ENCODE measurements around the gene UNC80.

UNC80 gene

DNA sequence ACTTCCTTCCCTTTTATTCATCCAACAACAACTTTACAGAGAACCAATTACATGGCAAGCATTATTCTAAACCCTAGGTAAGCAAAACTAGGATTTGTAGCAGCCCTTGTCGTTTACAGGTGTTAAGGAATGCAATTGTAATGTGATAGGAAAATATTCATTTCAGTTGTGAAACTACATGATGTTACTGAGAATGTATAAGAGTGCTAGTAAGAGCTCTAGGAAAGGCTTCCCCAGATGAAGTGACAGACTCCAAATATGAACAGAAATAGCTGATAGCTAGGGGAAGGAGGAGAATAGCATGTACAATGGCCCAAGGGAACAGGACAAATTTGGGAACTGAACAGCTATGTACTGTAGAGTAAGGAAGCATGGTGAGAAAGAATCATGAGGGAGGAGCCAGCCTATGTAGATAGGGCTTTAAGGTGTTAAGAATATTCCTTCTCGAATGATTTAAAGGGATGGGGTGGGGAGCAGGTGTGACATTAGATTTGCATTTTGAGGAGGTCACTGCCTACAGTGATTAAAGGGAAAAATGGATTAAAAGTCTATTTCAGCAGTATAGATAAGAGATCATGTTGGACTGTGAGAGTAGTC, 262.6 kb downstream of the UNC80 start:
- no peak for DNase-seq

DNA sequence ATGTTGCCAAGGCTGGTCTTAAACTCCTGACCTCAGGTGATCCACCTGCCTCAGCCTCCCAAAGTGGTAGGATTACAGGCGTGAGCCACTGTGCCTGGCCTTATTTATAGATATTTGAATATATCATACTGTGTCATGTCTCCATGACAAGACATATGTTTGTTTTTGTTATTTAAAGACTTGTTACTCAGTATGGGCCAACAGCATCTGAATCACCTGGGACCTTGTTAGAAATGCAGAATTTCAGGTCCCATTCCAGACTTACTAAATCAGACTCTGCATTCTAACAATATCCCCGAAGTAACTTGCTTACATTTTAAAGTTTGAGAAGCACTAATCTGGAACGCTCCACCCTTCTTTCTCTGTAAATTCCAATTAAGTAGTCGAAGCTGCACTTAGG, 264.0 kb downstream of the UNC80 start:
- no peak for DNase-seq

DNA sequence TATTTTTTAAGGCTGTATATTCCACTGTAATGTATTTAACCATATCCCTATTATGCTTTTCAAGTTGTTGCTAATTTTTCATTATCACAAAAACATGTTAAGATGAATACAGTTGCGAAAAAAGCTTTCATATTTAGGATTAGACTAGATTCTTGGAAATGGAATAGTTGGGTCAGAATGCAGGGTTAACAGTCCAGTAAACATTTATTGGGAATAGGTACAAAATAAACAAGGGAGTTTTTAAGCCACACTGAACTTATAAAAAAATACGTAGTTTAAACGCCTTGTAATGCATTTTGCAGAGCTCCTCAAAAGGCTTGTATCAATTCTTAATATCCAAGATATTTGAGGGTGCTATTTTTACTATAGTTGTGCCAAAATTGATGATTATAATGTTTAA, 266.4 kb downstream of the UNC80 start:
- no peak for DNase-seq

DNA sequence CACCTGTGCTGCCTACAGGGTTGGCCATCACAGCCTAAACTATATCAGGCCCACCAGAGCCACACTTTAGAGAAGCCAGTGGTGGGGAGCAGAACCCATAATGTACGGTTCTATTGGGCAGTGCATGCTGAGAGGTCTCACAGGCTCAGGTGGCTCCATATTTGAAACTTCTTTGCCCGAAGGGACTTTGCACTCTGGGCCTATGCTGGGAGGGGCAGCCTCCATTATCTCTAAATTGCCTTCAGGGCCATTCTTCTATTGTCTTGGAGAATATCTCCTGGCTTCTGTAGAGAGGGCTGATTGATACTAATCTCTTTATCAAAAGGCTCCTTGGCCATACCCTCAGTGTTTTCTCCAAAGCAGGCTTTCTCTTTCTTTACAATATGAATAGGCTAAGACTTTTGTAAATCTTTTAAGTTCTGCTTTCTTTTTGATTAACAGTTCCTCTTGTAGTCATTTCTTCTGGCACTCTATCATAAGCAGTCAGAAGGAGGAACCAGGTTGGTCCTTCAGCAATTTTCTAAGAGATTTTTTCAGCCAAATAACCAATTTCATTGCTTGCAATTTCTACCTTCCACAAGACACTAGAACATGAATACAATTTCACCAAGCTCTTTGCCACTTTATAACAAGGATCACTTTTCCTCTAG, 275.3 kb downstream of the UNC80 start:
- DNase-seq: peak in 1 of 2 experiments; percentile 25
